Omental fat pad (tissue), 4 donors: ENCODE measurements around the gene ZIK1. TPM values are rescaled to one million over a fixed set of nuclear protein-coding genes. Genes with fewer than 3 reads are reported as not detected.
A peak's percentile ranks its signal among the peaks of the same experiment; 100 is the strongest.

Source experiments
- ATAC-seq: fragments of 150-250 bp; one replicate; pipeline ENCODE4 v1.9.1; 2016; ENCODE audit warnings: mild to moderate bottlenecking, moderate library complexity; ENCODE audit not compliant: low FRiP score
- DNase-seq: peaks from one replicate; pipeline ENCODE4 v3.0.0-alpha.2; 2019; ENCODE audit warnings: low spot score
- total RNA-seq, 4 donors: library from RNA; depleted of rRNA; stranded (reverse); fragments of >200 nt; gene quantifications; one replicate each; pipeline ENCODE4 v1.1.0, GENCODE V29; 2016
- TF ChIP-seq, protein P1 (sequence below), 3 donors: fragments of 450-650 bp; IDR thresholded peaks; one replicate each; pipeline ENCODE4 v1.5.1; 2016 to 2017; ENCODE audit warnings: antibody characterized with exemption in 3 of 3, mild to moderate bottlenecking in 3 of 3, moderate library complexity in 2 of 3

The ZIK1 gene
- total RNA-seq, 4 donors from 2014 or later = 1.3 to 3.5 (median 2.5) TPM

DNA sequence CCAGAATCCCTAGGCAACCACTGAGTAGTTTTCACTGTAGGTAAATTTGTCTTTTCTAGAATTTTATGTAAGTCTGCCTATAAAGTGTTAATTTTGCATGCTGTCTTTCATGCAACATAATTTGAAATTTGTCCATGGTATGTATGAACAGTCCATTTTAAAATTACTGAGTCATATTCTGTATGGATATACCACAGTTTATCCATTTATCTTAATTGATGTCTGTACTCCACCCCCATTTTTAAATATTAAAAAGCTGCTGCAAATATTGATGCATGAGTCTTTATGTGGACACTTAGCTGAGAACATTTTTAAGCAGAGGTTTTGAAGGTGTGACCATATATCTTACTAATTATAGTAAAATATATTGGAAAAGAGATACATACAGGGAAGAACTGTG lies 39.1 kb downstream of the ZIK1 start:
- no peak for DNase-seq
- ATAC-seq = no peak
- TF ChIP-seq, protein P1, sequence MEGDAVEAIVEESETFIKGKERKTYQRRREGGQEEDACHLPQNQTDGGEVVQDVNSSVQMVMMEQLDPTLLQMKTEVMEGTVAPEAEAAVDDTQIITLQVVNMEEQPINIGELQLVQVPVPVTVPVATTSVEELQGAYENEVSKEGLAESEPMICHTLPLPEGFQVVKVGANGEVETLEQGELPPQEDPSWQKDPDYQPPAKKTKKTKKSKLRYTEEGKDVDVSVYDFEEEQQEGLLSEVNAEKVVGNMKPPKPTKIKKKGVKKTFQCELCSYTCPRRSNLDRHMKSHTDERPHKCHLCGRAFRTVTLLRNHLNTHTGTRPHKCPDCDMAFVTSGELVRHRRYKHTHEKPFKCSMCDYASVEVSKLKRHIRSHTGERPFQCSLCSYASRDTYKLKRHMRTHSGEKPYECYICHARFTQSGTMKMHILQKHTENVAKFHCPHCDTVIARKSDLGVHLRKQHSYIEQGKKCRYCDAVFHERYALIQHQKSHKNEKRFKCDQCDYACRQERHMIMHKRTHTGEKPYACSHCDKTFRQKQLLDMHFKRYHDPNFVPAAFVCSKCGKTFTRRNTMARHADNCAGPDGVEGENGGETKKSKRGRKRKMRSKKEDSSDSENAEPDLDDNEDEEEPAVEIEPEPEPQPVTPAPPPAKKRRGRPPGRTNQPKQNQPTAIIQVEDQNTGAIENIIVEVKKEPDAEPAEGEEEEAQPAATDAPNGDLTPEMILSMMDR (IDR thresholded peaks at IDR 0.05) = no peak

DNA sequence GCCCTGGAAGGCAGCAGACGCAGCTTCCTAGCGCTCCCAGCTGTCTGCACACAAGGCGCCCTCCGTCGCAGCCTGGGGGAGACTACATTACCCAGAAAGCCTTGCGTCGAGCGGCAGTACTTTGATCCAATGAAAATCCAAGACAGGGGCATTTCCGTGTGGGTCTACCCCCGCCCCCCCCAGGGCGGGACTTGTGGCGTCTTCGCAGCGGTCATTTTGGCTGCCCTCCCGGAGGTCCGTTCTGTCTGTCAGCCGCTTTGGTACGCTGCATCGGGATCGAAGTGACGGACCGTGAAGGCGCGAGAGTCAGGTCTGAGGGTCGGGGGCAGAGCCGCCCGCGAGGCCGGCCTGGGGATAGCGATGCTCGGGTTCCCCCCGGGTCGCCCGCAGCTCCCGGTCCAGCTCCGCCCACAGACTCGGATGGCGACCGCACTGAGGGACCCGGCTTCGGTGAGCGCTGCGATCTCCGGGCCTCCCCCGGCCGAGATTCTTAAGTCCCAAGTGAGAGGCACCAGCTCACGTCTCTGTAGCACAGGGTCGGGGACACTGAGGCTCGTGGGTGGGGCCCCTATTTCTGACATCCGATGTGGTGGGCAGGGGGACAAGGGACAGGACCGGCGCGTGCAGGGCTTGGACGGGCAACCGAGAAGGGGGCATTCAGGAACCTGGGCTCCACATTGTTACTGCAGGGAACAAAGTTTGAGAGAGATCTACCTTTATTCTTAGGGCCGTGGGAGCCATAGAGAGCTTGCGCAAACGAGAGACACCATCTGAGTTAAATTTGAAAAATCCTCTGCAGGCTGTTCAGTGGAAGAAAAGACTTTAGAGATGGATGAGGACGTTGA lies 49.3 kb downstream of the ZIK1 start, which contains the start of gene ZNF211:
TSS of gene ZNF211 (plus strand) at position 182 of the 845 bp plus-strand sequence. CDS start at position 361, 179 bp downstream.
- ATAC-seq (peak; percentile 98), DNase-seq (peak; percentile 48)
- TF ChIP-seq, protein P1 (IDR thresholded peaks at IDR 0.05) = no peak

DNA sequence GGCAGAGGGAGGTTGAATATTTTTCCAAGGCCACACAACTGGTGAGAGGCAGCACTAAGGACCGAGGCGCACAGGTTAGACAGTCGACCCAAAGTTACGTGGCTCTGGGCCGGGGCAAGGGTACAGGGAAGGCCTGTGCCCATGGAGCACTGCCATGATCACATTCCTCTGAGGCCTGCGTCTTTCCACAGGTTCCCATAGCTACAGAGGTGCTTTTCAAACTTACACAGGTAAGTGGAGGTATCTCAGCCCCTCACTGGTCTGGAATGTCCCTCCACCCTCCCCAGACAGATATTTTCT lies 49.8 kb downstream of the ZIK1 start:
- TF ChIP-seq, protein P1 (IDR thresholded peaks at IDR 0.05) = no peak
- ATAC-seq (no peak), DNase-seq (no peak)

DNA sequence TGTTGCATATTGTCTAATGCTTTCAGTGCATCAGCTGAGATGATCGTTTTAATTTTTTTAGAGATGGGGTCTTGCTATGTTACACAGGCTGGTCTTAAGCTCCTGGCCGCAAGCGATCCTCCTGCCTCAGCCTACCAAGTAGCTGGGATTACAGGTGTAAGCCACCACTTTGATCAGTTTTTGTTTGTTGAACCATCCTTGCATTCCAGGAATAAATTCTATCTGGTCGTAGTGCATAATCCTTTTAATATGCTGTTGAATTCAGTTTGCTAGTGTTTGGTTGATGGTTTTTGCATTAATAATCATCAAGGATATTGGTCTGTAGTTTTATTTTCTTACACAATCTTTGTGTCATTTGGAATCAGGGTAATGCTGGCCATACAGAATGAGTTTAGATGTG lies 53.4 kb downstream of the ZIK1 start:
- DNase-seq = no peak
- ATAC-seq = no peak
- TF ChIP-seq, protein P1 (IDR thresholded peaks at IDR 0.05) = no peak

DNA sequence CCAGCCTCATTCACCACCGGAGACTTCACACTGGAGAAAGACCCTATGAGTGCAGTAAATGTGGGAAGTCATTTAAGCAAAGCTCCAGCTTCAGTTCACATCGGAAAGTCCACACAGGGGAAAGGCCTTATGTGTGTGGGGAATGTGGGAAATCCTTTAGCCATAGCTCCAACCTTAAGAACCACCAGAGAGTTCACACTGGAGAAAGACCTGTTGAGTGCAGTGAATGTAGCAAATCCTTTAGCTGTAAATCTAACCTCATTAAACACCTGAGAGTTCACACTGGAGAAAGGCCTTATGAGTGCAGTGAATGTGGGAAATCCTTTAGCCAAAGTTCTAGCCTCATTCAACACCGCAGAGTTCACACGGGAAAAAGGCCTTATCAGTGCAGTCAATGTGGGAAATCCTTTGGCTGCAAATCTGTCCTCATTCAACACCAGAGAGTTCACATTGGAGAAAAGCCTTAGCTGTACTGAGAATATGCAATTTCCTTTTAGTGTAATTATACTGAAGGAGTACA lies 57.8 kb downstream of the ZIK1 start:
- DNase-seq (no peak), ATAC-seq (no peak)
- TF ChIP-seq, protein P1 (IDR thresholded peaks at IDR 0.05) = no peak

DNA sequence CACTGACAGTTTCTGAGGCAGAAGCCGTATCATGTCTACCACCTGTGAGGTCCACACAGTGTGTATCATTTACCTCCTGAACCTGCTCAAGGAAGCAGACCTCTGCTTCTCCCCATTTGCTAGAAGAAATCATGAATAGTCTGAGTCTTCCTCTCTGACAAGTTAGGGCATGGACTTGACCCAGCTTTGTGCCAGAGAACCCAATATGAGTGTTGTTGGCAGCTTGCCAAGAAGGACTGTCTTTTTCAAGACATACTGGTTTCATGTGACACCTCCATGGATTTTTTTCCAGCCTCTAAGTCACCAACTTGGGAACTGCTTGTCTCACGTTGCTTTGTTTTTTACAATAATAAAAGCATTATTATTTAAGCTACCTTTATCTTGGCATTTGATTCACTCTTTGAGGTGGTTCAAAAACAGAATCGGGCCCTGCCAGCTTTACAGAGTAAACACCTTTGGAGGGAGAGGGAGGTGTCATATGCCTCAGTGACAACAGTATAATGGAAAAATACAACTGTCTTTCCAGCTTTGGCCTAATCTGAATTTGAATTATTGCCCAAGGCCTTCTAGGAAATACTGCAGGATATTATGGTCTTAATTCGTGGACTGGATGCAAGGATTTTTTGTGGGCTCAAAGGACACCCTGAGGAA lies 58.6 kb downstream of the ZIK1 start:
- no peak for DNase-seq
- TF ChIP-seq, protein P1 (IDR thresholded peaks at IDR 0.05) = no peak
- no peak for ATAC-seq

Other genes starting within 250 kb of the ZIK1 start
- 10 to 100 TPM in 1 of 4 donors, 1 to 10 TPM in 3; 4.6 to 11.0 (median 7.3) TPM for gene ZNF304, start 232.9 kb upstream of the ZIK1 start, total RNA-seq
- gene TRAPPC2B, start 220.6 kb upstream of the ZIK1 start, total RNA-seq = 10 to 100 TPM; 15.3 to 22.9 (median 16.9) TPM
- 1 to 10 TPM; 1.9 to 2.6 (median 2.6) TPM for gene ZNF547, start 220.6 kb upstream of the ZIK1 start, total RNA-seq
- gene ZNF548, start 194.3 kb upstream of the ZIK1 start, total RNA-seq = 10 to 100 TPM; 11.7 to 35.9 (median 22.7) TPM
- gene ZNF17, start 173.0 kb upstream of the ZIK1 start, total RNA-seq = 10 to 100 TPM in 2 of 4 donors, 1 to 10 TPM in 2; 5.8 to 12.5 (median 9.3) TPM
- gene ZNF749, start 148.8 kb upstream of the ZIK1 start, total RNA-seq = 10 to 100 TPM in 1 of 4 donors, 1 to 10 TPM in 3; 3.3 to 18.0 (median 7.6) TPM
- gene VN1R1, start 127.0 kb upstream of the ZIK1 start, total RNA-seq = under 1 TPM in 3 of 4 donors, not detected in 1; 0.19 to 0.48 (median 0.44) TPM
- 10 to 100 TPM in 1 of 4 donors, 1 to 10 TPM in 3; 4.5 to 17.2 (median 8.6) TPM for gene ZNF772, start 106.6 kb upstream of the ZIK1 start, total RNA-seq
- gene ZNF419, start 96.4 kb upstream of the ZIK1 start, total RNA-seq = 10 to 100 TPM in 3 of 4 donors, 1 to 10 TPM in 1; 5.8 to 14.8 (median 12.5) TPM
- gene ZNF773, start 84.2 kb upstream of the ZIK1 start, total RNA-seq = 10 to 100 TPM in 2 of 4 donors, 1 to 10 TPM in 2; 5.7 to 15.5 (median 9.6) TPM
- 1 to 10 TPM; 2.4 to 6.6 (median 4.9) TPM for gene ZNF549, start 56.8 kb upstream of the ZIK1 start, total RNA-seq
- gene ZNF550, start 24.3 kb upstream of the ZIK1 start, total RNA-seq = 1 to 10 TPM; 3.7 to 8.8 (median 6.9) TPM
- gene ZNF416, start 5.2 kb upstream of the ZIK1 start, total RNA-seq = 1 to 10 TPM; 2.0 to 6.0 (median 3.7) TPM
- 1 to 10 TPM in 3 of 4 donors, under 1 TPM in 1; 0.65 to 3.6 (median 3.0) TPM for gene ZNF530, start 15.7 kb downstream of the ZIK1 start, total RNA-seq
- 10 to 100 TPM in 3 of 4 donors, 1 to 10 TPM in 1; 9.6 to 25.1 (median 13.8) TPM for gene ZNF134, start 30.1 kb downstream of the ZIK1 start, total RNA-seq
- gene ZNF211, start 49.0 kb downstream of the ZIK1 start, total RNA-seq = 10 to 100 TPM in 1 of 4 donors, 1 to 10 TPM in 3; 5.3 to 15.0 (median 9.2) TPM
- not detected for gene ZSCAN4, start 84.8 kb downstream of the ZIK1 start, total RNA-seq
- 10 to 100 TPM in 1 of 4 donors, 1 to 10 TPM in 3; 7.3 to 22.2 (median 8.1) TPM for gene ZNF551, start 97.8 kb downstream of the ZIK1 start, total RNA-seq
- 1 to 10 TPM; 1.4 to 4.4 (median 2.8) TPM for gene ZNF154, start 125.1 kb downstream of the ZIK1 start, total RNA-seq
- 10 to 100 TPM in 1 of 4 donors, 1 to 10 TPM in 3; 3.0 to 10.2 (median 6.3) TPM for gene ZNF671, start 143.5 kb downstream of the ZIK1 start, total RNA-seq
- gene ZNF776, start 162.7 kb downstream of the ZIK1 start, total RNA-seq = 10 to 100 TPM in 2 of 4 donors, 1 to 10 TPM in 2; 5.3 to 18.1 (median 10.1) TPM
- gene ZNF586, start 185.5 kb downstream of the ZIK1 start, total RNA-seq = 10 to 100 TPM; 14.3 to 21.1 (median 17.4) TPM
- gene ZNF552, start 230.8 kb downstream of the ZIK1 start, total RNA-seq = 10 to 100 TPM in 1 of 4 donors, 1 to 10 TPM in 3; 5.7 to 17.3 (median 8.8) TPM
- 10 to 100 TPM; 12.7 to 39.0 (median 19.0) TPM for gene ZNF587B, start 246.2 kb downstream of the ZIK1 start, total RNA-seq